CD14-positive monocyte (primary cell): ENCODE measurements around the gene MDFI. TPM values are rescaled to one million over a fixed set of nuclear protein-coding genes. Genes with fewer than 3 reads are reported as not detected.

ENCODE experiments used
- DNase-seq, 3 donors: peaks; one replicate each; pipeline ENCODE4 v3.0.0-alpha.2; 2011 to 2022
- H2AFZ ChIP-seq: 2 replicates; pipeline ENCODE4 v1.6.0; 2012; ENCODE audit warnings: mild to moderate bottlenecking, low read depth, low read length, inconsistent platforms; ENCODE audit not compliant: insufficient read depth, poor library complexity, severe bottlenecking
- H3K27ac ChIP-seq, 2 donors: 1 replicate in 1 of 2; 2 replicates in 1 of 2; pipeline ENCODE4 v1.5.1; 2012 to 2013; ENCODE audit warnings: low read length in 2 of 2, control low read depth in 1 of 2, inconsistent platforms in 1 of 2, low read depth in 1 of 2, mild to moderate bottlenecking in 1 of 2
- H3K27me3 ChIP-seq, 2 donors: one replicate each; pipeline versions ENCODE4 v1.6.0 to v1.6.1; 2011 to 2013; ENCODE audit warnings: low read length in 2 of 2; ENCODE audit not compliant: control insufficient read depth in 2 of 2, insufficient read depth in 2 of 2
- H3K36me3 ChIP-seq, 2 donors: replicated peaks in 1 of 2; 1 replicate in 1 of 2; 2 replicates in 1 of 2; pipeline versions ENCODE4 v1.5.1 to v1.6.1; 2012 to 2013; ENCODE audit warnings: low read length in 2 of 2, control low read depth in 1 of 2, inconsistent platforms in 1 of 2, mild to moderate bottlenecking in 1 of 2; ENCODE audit not compliant: insufficient read depth in 2 of 2, control insufficient read depth in 1 of 2
- H3K4me1 ChIP-seq, 2 donors: 1 replicate in 1 of 2; 2 replicates in 1 of 2; pipeline versions ENCODE4 v1.5.1 to v1.6.1; 2012 to 2013; ENCODE audit warnings: low read length in 2 of 2, control low read depth in 1 of 2, inconsistent platforms in 1 of 2, mild to moderate bottlenecking in 1 of 2, moderate library complexity in 1 of 2; ENCODE audit not compliant: insufficient read depth in 2 of 2, control insufficient read depth in 1 of 2
- H3K4me2 ChIP-seq: replicated peaks from 2 replicates; pipeline ENCODE3; 2012; ENCODE audit warnings: low read length, moderate library complexity, mild to moderate bottlenecking; ENCODE audit not compliant: poor library complexity, severe bottlenecking; ENCODE audit errors: extremely low read depth
- H3K4me3 ChIP-seq, 3 experiments: fragments of 200-600 bp in 1 of 3; sonication (generic) in 1 of 3; replicated peaks in 1 of 3; 1 replicate in 2 of 3; 2 replicates in 1 of 3; pipeline ENCODE4 v1.5.1; 2011 to 2013; ENCODE audit warnings: low read length in 3 of 3, mild to moderate bottlenecking in 3 of 3, control low read depth in 2 of 3, low read depth in 2 of 3, inconsistent platforms in 1 of 3, moderate library complexity in 1 of 3
- H3K79me2 ChIP-seq: 2 replicates; pipeline ENCODE4 v1.6.0; 2012; ENCODE audit warnings: mild to moderate bottlenecking, control low read depth, inconsistent platforms, low read length, moderate library complexity; ENCODE audit not compliant: insufficient read depth
- H3K9ac ChIP-seq: 2 replicates; pipeline ENCODE4 v1.6.0; 2017; ENCODE audit warnings: low read length, mild to moderate bottlenecking; ENCODE audit not compliant: insufficient read depth, poor library complexity, severe bottlenecking
- H3K9me3 ChIP-seq, 2 donors: replicated peaks in 1 of 2; 1 replicate in 1 of 2; 2 replicates in 1 of 2; pipeline versions ENCODE4 v1.5.1 to v1.6.1; 2012 to 2013; ENCODE audit warnings: low read length in 2 of 2, control low read depth in 1 of 2; ENCODE audit not compliant: control insufficient read depth in 1 of 2, insufficient read depth in 1 of 2
- H4K20me1 ChIP-seq: 2 replicates; pipeline ENCODE4 v1.6.0; 2012; ENCODE audit warnings: mild to moderate bottlenecking, low read length, control low read depth, moderate library complexity; ENCODE audit not compliant: insufficient read depth
- H3K27ac Mint-ChIP-seq, 7 donors: one replicate each; pipeline ENCODE4 v1.8.0; 2020; ENCODE audit warnings: mild to moderate bottlenecking in 7 of 7, mixed read lengths in 7 of 7, moderate library complexity in 6 of 7, inconsistent platforms in 2 of 7
- H3K27me3 Mint-ChIP-seq, 3 donors: one replicate each; pipeline ENCODE4 v1.8.0; 2021 to 2022; ENCODE audit warnings: low read depth in 3 of 3, mild to moderate bottlenecking in 3 of 3, mixed read lengths in 3 of 3, moderate library complexity in 3 of 3, inconsistent platforms in 1 of 3
- H3K36me3 Mint-ChIP-seq, 2 donors: one replicate each; pipeline ENCODE4 v1.8.0; 2020; ENCODE audit warnings: mixed read lengths in 2 of 2, inconsistent platforms in 1 of 2, mild to moderate bottlenecking in 1 of 2
- H3K4me1 Mint-ChIP-seq: one replicate; pipeline ENCODE4 v1.8.0; 2020; ENCODE audit warnings: mild to moderate bottlenecking, mixed read lengths
- H3K4me3 Mint-ChIP-seq, 2 donors: one replicate each; pipeline ENCODE4 v1.8.0; 2020; ENCODE audit warnings: mild to moderate bottlenecking in 2 of 2, mixed read lengths in 2 of 2, moderate library complexity in 1 of 2
- H3K9me3 Mint-ChIP-seq, 7 donors: one replicate each; pipeline ENCODE4 v1.8.0; 2020 to 2022; ENCODE audit warnings: mixed read lengths in 7 of 7, mild to moderate bottlenecking in 6 of 7, moderate library complexity in 6 of 7, inconsistent platforms in 2 of 7
- WGBS: methylation state at CpG from one replicate; pipeline ENCODE4 v1.1.5; 2013; ENCODE audit warnings: missing lambda C conversion rate; ENCODE audit not compliant: insufficient coverage; 5-methylcytosine and 5-hydroxymethylcytosine counted together
- intact Hi-C, 2 donors: fragments of 100-400 bp; cut with micrococcal nuclease; formaldehyde crosslinking; loops; one replicate each; pipeline versions ENCODE4 v1.15.0 to v1.15.1; 2023
- polyA plus RNA-seq, 3 donors: library from polyadenylated mRNA; depleted of rRNA in 1 of 3; unstranded in 2 of 3; stranded (reverse) in 1 of 3; fragments of 300-500 nt in 2 of 3; fragments of >200 nt in 1 of 3; fragmentation: Illumina TruSeq in 2 of 3; gene quantifications; 1 replicate in 2 of 3; 2 replicates in 1 of 3; pipeline ENCODE4 v1.2.3, GENCODE V29; 2012 to 2021
- TF ChIP-seq, protein P1 (sequence below): fragments of 200-600 bp; IDR thresholded peaks from one replicate; pipeline ENCODE4 v1.8.0; 2022; ENCODE audit warnings: antibody characterized with exemption, mild to moderate bottlenecking

Gene MDFI
- polyA plus RNA-seq, 3 donors, result not detected

DNA sequence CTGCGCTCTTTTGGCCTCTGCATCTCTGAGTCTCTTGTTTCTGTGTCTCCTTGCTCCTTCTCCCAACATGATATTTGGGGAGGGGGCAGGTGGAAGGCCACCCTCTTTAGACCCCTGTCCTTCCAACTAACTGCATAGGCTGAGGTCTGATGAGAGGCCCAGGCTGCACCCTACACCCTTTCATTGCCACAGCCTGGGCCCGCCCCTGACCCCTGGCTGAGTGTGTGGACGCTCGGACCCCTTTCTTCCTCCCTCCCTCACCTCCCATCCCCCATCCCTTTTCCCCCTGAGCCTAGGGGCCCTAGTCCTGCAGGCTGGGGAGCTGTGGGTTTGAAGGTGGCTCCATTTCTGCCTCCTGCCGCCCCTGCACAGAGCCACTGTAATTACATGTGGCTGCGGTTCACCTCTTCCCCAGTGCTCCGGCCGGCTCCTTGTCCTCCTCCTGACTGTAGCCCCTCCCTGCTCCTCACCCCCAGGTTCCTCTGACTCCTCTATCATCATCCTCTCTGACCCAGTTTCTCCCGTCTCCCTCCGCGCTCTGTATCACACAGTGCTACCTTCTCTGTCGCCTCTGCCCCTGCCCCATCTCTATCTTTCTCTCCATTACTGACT lies 6.8 kb downstream of the MDFI start:
- peaks cover 14 to 26% (median 15%) of the 10 kb centered on the region in 3 donors for H3K27me3 Mint-ChIP-seq
- Histone ChIP-seq H3K79me2 (no peaks in the 10 kb centered on the region), H4K20me1 (no peaks in the 10 kb centered on the region), H3K9me3 (no peaks in the 10 kb centered on the region), H3K36me3 (no peaks in the 10 kb centered on the region), H3K4me1 (no peaks in the 10 kb centered on the region), H3K4me3 (no peak overlapping the region), H3K27ac (no peak overlapping the region), H3K27me3 (peaks cover 0 to 6% of the 10 kb centered on the region in 2 donors), H3K4me2 (no peak overlapping the region), H3K9ac (no peak overlapping the region), H2AFZ (no peak overlapping the region)
- no peaks in the 10 kb centered on the region for H3K36me3 Mint-ChIP-seq
- H3K9me3 Mint-ChIP-seq, result peaks cover 0 to 1% (median 0%) of the 10 kb centered on the region in 7 donors
- TF ChIP-seq, protein P1, sequence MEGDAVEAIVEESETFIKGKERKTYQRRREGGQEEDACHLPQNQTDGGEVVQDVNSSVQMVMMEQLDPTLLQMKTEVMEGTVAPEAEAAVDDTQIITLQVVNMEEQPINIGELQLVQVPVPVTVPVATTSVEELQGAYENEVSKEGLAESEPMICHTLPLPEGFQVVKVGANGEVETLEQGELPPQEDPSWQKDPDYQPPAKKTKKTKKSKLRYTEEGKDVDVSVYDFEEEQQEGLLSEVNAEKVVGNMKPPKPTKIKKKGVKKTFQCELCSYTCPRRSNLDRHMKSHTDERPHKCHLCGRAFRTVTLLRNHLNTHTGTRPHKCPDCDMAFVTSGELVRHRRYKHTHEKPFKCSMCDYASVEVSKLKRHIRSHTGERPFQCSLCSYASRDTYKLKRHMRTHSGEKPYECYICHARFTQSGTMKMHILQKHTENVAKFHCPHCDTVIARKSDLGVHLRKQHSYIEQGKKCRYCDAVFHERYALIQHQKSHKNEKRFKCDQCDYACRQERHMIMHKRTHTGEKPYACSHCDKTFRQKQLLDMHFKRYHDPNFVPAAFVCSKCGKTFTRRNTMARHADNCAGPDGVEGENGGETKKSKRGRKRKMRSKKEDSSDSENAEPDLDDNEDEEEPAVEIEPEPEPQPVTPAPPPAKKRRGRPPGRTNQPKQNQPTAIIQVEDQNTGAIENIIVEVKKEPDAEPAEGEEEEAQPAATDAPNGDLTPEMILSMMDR, result no peak
- no peak overlapping the region for H3K27ac Mint-ChIP-seq
- no peaks in the 10 kb centered on the region for H3K4me1 Mint-ChIP-seq
- no peak for DNase-seq
- intact Hi-C loops, result no loop called here
- H3K4me3 Mint-ChIP-seq, result no peak overlapping the region
- WGBS, result 90% methylated on average over 7 of the region's 12 CpGs

DNA sequence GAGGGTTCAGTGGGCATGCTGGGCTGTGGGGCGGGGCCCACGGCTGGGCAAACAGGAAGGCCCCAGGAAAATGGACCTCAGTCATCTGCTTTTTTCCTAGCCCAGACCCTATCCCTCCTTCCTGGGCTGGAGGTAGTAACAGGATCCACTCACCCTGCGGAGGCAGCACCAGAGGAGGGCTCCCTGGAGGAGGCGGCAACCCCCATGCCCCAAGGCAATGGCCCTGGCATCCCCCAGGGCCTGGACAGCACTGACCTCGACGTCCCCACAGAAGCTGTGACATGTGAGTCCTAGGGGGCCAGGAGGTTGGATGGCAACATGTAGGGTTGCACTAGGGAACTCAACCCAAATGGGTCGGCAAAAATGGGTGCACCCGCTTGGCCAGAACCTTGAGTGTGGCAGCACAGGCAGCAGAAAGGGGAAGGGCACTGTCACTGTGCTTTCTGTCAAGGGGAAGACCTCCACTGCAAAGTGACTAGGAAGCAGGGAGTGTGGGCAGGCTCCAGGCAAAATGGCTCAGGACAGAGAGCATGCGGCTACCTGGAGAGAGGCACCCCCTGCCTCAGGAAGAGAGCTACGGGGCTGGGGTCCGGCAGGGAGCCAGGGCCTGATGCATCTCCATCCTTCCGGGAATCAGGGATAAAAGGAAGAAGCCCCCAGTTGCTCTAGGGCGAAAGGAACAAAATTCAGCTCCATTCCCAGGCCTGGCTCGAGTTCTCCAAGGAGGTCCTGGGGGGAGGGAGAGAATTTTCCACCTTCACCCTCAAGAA lies 7.9 kb downstream of the MDFI start:
- H3K27me3 ChIP-seq, result no peaks in the 10 kb centered on the region
- Mint-ChIP-seq H3K36me3 (no peaks in the 10 kb centered on the region), H3K9me3 (peaks cover 0 to 1% (median 0%) of the 10 kb centered on the region in 7 donors), H3K4me3 (peak overlapping the region in 1 of 2 donors; percentile 9), H3K27ac (no peak overlapping the region), H3K4me1 (no peaks in the 10 kb centered on the region), H3K27me3 (peaks cover 5 to 18% (median 8%) of the 10 kb centered on the region in 3 donors)
- no peak overlapping the region for H2AFZ ChIP-seq
- H3K4me2 ChIP-seq, result no peak overlapping the region
- DNase-seq, result no peak
- no peak overlapping the region for H3K9ac ChIP-seq
- no peaks in the 10 kb centered on the region for H3K36me3 ChIP-seq
- 94% methylated on average over 10 of the region's 14 CpGs for WGBS
- no peak overlapping the region for H3K27ac ChIP-seq
- H4K20me1 ChIP-seq, result no peaks in the 10 kb centered on the region
- intact Hi-C loops, result no loop called here
- H3K79me2 ChIP-seq, result no peaks in the 10 kb centered on the region
- no peaks in the 10 kb centered on the region for H3K4me1 ChIP-seq
- H3K4me3 ChIP-seq, result no peak overlapping the region
- no peaks in the 10 kb centered on the region for H3K9me3 ChIP-seq
- TF ChIP-seq, protein P1, result no peak
